Measurements from ENCODE around the gene TINAG. TPM values are rescaled to one million over a fixed set of nuclear protein-coding genes. Genes with fewer than 3 reads are reported as not detected.
A peak's percentile ranks its signal among the peaks of the same experiment; 100 is the strongest.

Gene TINAG
- total RNA-seq, 1 donor from 2014 or later: not detected

DNA sequence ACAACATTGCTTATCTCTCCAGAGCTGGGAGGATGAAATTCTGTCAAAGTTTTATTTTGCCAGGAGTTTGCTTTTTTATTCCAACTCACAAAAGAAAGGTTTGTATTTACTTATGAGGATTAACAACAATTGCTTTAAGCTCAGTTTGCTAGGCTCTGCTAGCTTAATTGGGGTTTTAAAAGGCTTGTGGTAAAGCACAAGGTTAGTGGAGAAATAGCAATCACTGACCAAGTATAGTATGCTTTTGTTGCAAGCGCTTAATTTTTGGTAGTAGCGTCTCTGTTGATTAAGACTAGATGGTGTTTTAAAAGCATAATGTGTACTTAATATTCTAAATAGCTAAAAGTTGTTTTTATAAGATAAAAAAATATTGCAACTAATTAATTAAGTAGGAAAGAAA, 45.7 kb downstream of the TINAG start:
- no peak overlapping the region for H3K9ac ChIP-seq
- no peaks in the 10 kb centered on the region for H3K27me3 Mint-ChIP-seq (ENCODE audit: insufficient read depth, low read depth)
- TF ChIP-seq EZH2phosphoT487 (IDR thresholded peaks at IDR 0.05): no peak
- no peak for TF ChIP-seq EZH2 (IDR thresholded peaks at IDR 0.05)
- TF ChIP-seq, protein P1, sequence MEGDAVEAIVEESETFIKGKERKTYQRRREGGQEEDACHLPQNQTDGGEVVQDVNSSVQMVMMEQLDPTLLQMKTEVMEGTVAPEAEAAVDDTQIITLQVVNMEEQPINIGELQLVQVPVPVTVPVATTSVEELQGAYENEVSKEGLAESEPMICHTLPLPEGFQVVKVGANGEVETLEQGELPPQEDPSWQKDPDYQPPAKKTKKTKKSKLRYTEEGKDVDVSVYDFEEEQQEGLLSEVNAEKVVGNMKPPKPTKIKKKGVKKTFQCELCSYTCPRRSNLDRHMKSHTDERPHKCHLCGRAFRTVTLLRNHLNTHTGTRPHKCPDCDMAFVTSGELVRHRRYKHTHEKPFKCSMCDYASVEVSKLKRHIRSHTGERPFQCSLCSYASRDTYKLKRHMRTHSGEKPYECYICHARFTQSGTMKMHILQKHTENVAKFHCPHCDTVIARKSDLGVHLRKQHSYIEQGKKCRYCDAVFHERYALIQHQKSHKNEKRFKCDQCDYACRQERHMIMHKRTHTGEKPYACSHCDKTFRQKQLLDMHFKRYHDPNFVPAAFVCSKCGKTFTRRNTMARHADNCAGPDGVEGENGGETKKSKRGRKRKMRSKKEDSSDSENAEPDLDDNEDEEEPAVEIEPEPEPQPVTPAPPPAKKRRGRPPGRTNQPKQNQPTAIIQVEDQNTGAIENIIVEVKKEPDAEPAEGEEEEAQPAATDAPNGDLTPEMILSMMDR (IDR thresholded peaks at IDR 0.05): no peak
- no peaks in the 10 kb centered on the region for H3K9me3 Mint-ChIP-seq
- no peak overlapping the region for H3K4me3 Mint-ChIP-seq
- DNase-seq (ENCODE audit: low spot score): peak; percentile 25
- H3K36me3 Mint-ChIP-seq: no peaks in the 10 kb centered on the region
- no peak overlapping the region for H3K4me3 ChIP-seq
- H3K4me1 ChIP-seq: peaks cover 16% of the 10 kb centered on the region
- H3K36me3 ChIP-seq: no peaks in the 10 kb centered on the region
- no peaks in the 10 kb centered on the region for H4K20me1 ChIP-seq (ENCODE audit: low read depth)
- H2AFZ ChIP-seq (replicated peaks): peak overlapping the region; percentile 55
- H3K4me1 Mint-ChIP-seq: no peaks in the 10 kb centered on the region
- H3K9me3 ChIP-seq (ENCODE audit: low read depth): no peaks in the 10 kb centered on the region
- H3F3A ChIP-seq (ENCODE audit: low read depth): no peaks in the 10 kb centered on the region
- no peak overlapping the region for H3K27ac Mint-ChIP-seq
- H3K4me2 ChIP-seq: peak overlapping the region; percentile 40
- H3K79me2 ChIP-seq (ENCODE audit: low read depth): no peaks in the 10 kb centered on the region
- H3K27me3 ChIP-seq: no peaks in the 10 kb centered on the region
- no peak overlapping the region for H3K27ac ChIP-seq

DNA sequence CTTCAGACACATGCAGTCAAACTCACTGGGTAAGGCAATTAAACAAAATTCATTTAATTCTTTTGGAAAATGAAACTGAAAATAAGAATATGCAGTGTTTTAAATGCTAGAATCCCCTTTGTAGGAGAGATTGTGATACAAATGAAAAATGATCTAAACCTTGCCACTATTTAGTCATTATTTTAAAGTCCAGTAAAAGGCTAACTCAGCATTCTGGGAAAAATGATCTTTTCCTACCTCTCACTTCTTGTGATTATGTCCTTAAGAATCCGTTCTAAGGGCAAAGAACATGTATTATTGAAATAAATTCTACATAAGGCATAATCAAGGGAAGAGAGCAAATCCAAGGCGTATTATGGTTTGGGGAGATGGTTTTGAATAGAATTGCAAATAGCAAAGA, 46.4 kb downstream of the TINAG start:
- Histone ChIP-seq H3K79me2 (ENCODE audit: low read depth) (no peaks in the 10 kb centered on the region), H3K9ac (no peak overlapping the region), H3K9me3 (ENCODE audit: low read depth) (no peaks in the 10 kb centered on the region), H4K20me1 (ENCODE audit: low read depth) (no peaks in the 10 kb centered on the region), H3K27ac (no peak overlapping the region), H3K4me3 (no peak overlapping the region), H2AFZ (replicated peaks) (no peak overlapping the region), H3K36me3 (no peaks in the 10 kb centered on the region), H3K4me2 (no peak overlapping the region), H3F3A (ENCODE audit: low read depth) (no peaks in the 10 kb centered on the region), H3K4me1 (peaks cover 16% of the 10 kb centered on the region), H3K27me3 (no peaks in the 10 kb centered on the region)
- Mint-ChIP-seq H3K4me1 (no peaks in the 10 kb centered on the region), H3K9me3 (no peaks in the 10 kb centered on the region), H3K27ac (no peak overlapping the region), H3K27me3 (ENCODE audit: insufficient read depth, low read depth) (no peaks in the 10 kb centered on the region), H3K4me3 (no peak overlapping the region), H3K36me3 (no peaks in the 10 kb centered on the region)
- TF ChIP-seq, protein P1 (IDR thresholded peaks at IDR 0.05): no peak
- TF ChIP-seq EZH2 (IDR thresholded peaks at IDR 0.05) (no peak), EZH2phosphoT487 (IDR thresholded peaks at IDR 0.05) (no peak)
- DNase-seq (ENCODE audit: low spot score): no peak

DNA sequence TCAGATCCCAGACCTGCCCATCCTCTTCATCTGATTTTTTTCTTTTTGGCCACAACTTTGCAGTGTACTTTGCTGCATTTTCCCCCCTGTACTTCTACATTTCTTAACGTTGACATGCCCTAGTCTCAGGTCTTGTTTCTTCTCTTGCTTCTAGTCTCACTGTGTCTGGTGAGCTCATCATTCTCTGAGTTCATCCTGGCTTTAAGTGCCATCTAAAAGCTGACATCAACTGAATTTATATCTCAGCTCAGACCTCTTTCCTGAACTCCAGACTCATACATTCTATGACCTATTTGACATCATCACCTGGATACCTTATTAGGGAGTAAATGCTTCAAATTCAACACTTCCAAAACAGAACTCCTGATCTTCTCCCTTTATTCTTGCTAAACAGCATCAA, 48.9 kb downstream of the TINAG start:
- H3K4me2 ChIP-seq: no peak overlapping the region
- no peaks in the 10 kb centered on the region for H3F3A ChIP-seq (ENCODE audit: low read depth)
- no peak for DNase-seq (ENCODE audit: low spot score)
- no peaks in the 10 kb centered on the region for H3K27me3 ChIP-seq
- H3K9me3 ChIP-seq (ENCODE audit: low read depth): no peaks in the 10 kb centered on the region
- H3K9me3 Mint-ChIP-seq: no peaks in the 10 kb centered on the region
- H3K36me3 Mint-ChIP-seq: no peaks in the 10 kb centered on the region
- H3K27ac ChIP-seq: no peak overlapping the region
- H2AFZ ChIP-seq (replicated peaks): no peak overlapping the region
- no peaks in the 10 kb centered on the region for H3K36me3 ChIP-seq
- H3K4me3 Mint-ChIP-seq: no peak overlapping the region
- no peaks in the 10 kb centered on the region for H4K20me1 ChIP-seq (ENCODE audit: low read depth)
- H3K4me1 Mint-ChIP-seq: no peaks in the 10 kb centered on the region
- no peak overlapping the region for H3K4me3 ChIP-seq
- H3K27ac Mint-ChIP-seq: no peak overlapping the region
- no peaks in the 10 kb centered on the region for H3K79me2 ChIP-seq (ENCODE audit: low read depth)
- H3K4me1 ChIP-seq: peaks cover 16% of the 10 kb centered on the region
- TF ChIP-seq EZH2 (IDR thresholded peaks at IDR 0.05): no peak
- no peak for TF ChIP-seq EZH2phosphoT487 (IDR thresholded peaks at IDR 0.05)
- TF ChIP-seq, protein P1 (IDR thresholded peaks at IDR 0.05): no peak
- H3K27me3 Mint-ChIP-seq (ENCODE audit: insufficient read depth, low read depth): no peaks in the 10 kb centered on the region
- no peak overlapping the region for H3K9ac ChIP-seq
